Nephron progenitor cell (in vitro differentiated cells): ENCODE results near the gene C1orf174.

Experiments used
- DNase-seq: peaks from one replicate; pipeline ENCODE4 v3.0.0; 2021
- H3K27ac Mint-ChIP-seq: 2 replicates; pipeline ENCODE4 v1.8.0; 2021; ENCODE audit warnings: mild to moderate bottlenecking, moderate library complexity, mixed read lengths
- H3K27me3 Mint-ChIP-seq: 2 replicates; pipeline ENCODE4 v1.8.0; 2021; ENCODE audit warnings: mild to moderate bottlenecking, low read depth, mixed read lengths; ENCODE audit not compliant: poor library complexity
- H3K36me3 Mint-ChIP-seq: 2 replicates; pipeline ENCODE4 v1.8.0; 2021; ENCODE audit warnings: low read depth, mixed read lengths
- H3K4me1 Mint-ChIP-seq: 2 replicates; pipeline ENCODE4 v1.8.0; 2021; ENCODE audit warnings: mixed read lengths
- H3K4me3 Mint-ChIP-seq: 2 replicates; pipeline ENCODE4 v1.8.0; 2021; ENCODE audit warnings: mild to moderate bottlenecking, moderate library complexity, mixed read lengths
- H3K9me3 Mint-ChIP-seq: 2 replicates; pipeline ENCODE4 v1.8.0; 2021; ENCODE audit warnings: mild to moderate bottlenecking, moderate library complexity, mixed read lengths
- CTCF ChIP-seq: fragments of 200-600 bp; sonication (generic); IDR thresholded peaks from 2 replicates; pipeline ENCODE4 v1.5.0; 2021; ENCODE audit warnings: antibody characterized with exemption

Gene C1orf174

GRCh38 chr1:3912809-3913685 is 13.0 kb upstream of the C1orf174 start:
- H3K4me3 Mint-ChIP-seq, result no peak overlapping the region

DNA sequence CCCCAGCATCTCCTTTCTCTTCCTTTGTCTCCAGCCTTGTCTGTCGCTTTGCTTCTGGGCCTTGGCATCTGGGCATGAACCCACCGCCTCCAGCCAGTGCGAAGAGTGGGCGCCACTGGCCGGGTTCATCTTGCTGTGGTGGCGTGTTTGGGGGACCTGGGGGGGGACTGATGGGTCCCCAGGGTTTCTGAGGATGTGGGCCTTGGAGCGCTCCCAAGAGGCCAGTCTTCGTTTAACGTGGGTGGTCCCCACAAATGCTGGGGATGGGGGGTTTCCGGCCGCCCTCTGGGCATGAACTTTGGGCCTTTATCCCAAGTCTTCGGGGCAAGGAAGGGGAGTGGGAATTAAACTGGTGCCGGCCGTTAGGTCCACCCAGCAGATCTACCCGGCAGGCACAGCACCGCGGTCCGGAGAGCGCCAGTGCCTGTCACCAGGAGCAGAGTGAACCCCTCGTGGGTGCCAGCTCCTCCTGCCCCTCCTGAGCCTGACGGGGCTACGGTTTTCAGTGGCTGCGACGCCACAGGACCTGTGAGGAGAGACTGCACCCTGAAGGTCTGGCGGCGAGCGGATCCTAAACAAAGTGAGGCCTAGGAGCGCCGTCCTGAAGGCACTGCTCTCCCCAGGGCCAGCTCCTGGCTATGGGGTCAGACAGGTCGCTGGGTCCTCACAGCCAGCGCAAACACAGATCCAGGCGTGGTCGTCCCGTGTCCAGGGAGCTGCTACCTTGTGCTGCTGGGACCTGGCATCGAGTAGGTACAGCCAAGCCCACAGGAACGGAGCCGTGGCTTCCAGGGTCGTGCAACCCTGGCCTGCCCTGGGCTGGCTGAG is 12.1 kb upstream of the C1orf174 start:
- Mint-ChIP-seq H3K4me1 (peaks cover 40% of the 10 kb centered on the region), H3K4me3 (no peak overlapping the region), H3K27ac (no peak overlapping the region), H3K9me3 (no peaks in the 10 kb centered on the region), H3K27me3 (peaks cover 13% of the 10 kb centered on the region), H3K36me3 (no peaks in the 10 kb centered on the region)
- TF ChIP-seq CTCF, result no peak
- no peak for DNase-seq

More at GRCh38 chr1:3912809-3913685, 13.0 kb upstream of the C1orf174 start:
- Mint-ChIP-seq H3K27me3 (peaks cover 13% of the 10 kb centered on the region), H3K27ac (no peak overlapping the region), H3K36me3 (no peaks in the 10 kb centered on the region), H3K4me1 (peaks cover 36% of the 10 kb centered on the region), H3K9me3 (peaks cover under 1% of the 10 kb centered on the region)
- TF ChIP-seq CTCF, result no peak
- no peak for DNase-seq

DNA sequence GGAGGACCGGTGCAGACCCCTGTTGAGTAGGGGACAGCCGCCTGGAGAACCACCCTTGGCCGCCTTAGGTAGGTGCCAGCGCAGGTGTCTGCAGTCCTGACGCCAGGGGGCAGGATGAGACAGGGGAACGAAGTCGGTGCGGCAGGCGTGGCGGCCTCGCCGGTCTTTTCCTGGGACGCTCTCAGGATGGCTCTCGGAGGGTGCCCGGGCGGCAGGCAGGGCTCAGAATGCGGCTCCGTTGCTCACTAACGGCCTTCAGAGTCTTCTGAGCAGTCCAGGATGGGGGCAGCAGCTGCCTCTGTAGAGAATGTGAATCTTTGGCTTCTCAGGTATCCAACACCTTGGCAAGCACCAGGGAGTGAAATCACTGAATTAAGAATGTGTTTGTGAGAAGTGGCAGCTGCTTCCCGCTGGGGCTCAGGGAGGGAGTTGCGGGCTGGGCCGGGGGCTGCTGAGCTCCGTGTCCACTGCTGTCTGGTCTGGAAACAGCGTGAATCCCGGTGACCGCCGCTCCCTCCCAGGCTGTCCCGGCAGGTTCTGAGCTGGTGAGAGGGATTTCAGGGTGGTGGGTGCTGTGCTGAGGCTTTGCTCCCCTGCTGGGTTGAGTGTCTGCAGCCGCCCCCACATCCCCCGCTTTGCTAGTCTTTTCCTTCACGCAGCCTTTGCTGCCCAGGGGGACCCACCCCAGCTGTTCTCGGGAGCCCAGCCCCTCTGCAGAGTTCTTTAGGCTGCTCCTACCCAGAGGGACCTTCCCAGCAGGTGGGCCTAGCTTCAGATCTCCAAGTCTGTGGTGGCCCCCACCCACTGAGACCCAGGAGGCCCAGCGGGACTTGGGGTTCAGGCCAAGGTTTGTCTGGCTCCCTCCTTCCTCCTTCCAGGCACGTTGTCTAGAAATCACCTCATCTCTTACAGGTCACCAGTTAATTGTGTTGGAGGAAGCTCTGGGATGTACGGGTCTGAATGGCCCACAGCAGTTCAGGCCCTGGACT is 11.1 kb upstream of the C1orf174 start:
- peaks cover 49% of the 10 kb centered on the region for H3K4me1 Mint-ChIP-seq
- H3K27me3 Mint-ChIP-seq, result peaks cover 11% of the 10 kb centered on the region
- H3K4me3 Mint-ChIP-seq, result peak overlapping the region; percentile 56
- TF ChIP-seq CTCF, result peak; percentile 85
- H3K27ac Mint-ChIP-seq, result no peak overlapping the region
- no peaks in the 10 kb centered on the region for H3K9me3 Mint-ChIP-seq
- no peaks in the 10 kb centered on the region for H3K36me3 Mint-ChIP-seq
- peak; percentile 92 for DNase-seq

GRCh38 chr1:3910049-3910731 is 10.1 kb upstream of the C1orf174 start:
- no peak for DNase-seq
- Mint-ChIP-seq H3K4me3 (no peak overlapping the region), H3K4me1 (peaks cover 55% of the 10 kb centered on the region), H3K9me3 (no peaks in the 10 kb centered on the region), H3K36me3 (no peaks in the 10 kb centered on the region), H3K27me3 (peaks cover 14% of the 10 kb centered on the region), H3K27ac (no peak overlapping the region)
- no peak for TF ChIP-seq CTCF

DNA sequence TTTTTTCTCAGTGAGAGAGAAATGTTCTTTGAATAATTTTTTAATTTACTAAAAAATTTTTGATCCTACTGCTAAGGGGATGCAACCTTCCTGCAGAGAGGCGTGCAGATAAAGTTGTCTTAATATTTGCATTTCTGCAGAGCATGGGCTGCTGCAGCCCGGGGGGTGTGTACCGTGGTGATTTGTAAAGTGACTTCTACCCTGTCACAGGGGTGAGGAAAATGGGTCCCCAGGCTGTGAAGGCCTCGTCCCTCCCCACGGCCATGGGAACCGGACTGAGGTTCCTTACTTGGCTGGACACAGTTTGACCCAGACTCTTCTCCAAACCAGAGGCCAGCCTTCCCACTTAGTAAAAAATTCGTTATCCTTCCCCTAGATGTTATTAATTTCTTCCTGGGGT is 9.5 kb upstream of the C1orf174 start:
- Mint-ChIP-seq H3K27me3 (peaks cover 14% of the 10 kb centered on the region), H3K9me3 (no peaks in the 10 kb centered on the region), H3K27ac (no peak overlapping the region), H3K4me3 (no peak overlapping the region), H3K36me3 (no peaks in the 10 kb centered on the region), H3K4me1 (peaks cover 58% of the 10 kb centered on the region)
- no peak for TF ChIP-seq CTCF
- no peak for DNase-seq
